ENCODE data around the gene GSAP.

DNA sequence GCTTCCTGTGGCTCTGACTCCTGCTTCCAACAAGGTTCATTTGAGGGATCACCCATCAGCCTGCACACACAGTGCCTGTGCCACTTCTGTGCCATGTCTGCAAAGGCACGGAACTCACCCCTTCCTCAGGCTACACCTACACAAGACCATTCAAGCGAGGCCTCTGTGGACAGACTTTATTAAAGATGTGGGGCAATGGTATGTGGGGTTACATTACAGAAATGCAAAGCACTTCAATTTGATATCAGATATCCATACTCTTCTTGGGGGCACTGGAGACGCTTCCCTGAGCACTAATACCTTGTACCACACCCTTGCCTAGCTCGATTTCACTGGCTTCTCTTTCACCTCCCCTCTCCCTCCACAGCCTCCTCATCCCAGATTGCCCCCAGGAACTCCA, 132.1 kb downstream of the GSAP start:
- TF ChIP-seq POLR2A (IDR thresholded peaks at IDR 0.05) = no peak
- TF ChIP-seq, protein P1, sequence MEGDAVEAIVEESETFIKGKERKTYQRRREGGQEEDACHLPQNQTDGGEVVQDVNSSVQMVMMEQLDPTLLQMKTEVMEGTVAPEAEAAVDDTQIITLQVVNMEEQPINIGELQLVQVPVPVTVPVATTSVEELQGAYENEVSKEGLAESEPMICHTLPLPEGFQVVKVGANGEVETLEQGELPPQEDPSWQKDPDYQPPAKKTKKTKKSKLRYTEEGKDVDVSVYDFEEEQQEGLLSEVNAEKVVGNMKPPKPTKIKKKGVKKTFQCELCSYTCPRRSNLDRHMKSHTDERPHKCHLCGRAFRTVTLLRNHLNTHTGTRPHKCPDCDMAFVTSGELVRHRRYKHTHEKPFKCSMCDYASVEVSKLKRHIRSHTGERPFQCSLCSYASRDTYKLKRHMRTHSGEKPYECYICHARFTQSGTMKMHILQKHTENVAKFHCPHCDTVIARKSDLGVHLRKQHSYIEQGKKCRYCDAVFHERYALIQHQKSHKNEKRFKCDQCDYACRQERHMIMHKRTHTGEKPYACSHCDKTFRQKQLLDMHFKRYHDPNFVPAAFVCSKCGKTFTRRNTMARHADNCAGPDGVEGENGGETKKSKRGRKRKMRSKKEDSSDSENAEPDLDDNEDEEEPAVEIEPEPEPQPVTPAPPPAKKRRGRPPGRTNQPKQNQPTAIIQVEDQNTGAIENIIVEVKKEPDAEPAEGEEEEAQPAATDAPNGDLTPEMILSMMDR (IDR thresholded peaks at IDR 0.05) = no peak

Data from lower leg skin (tissue), 3 donors.